K562 treated with DMSO at 1 percent for 48 hours (cell line): Measurements from ENCODE around the gene FARS2. TPM values are rescaled to one million over a fixed set of nuclear protein-coding genes. Genes with fewer than 3 reads are reported as not detected.

Source experiments
- total RNA-seq: library from RNA; unstranded; fragments of 300-600 nt; gene quantifications from 2 replicates; pipeline ENCODE4 v1.2.3, GENCODE V29; 2022; ENCODE audit warnings: low replicate concordance; ENCODE audit errors: extremely low read depth

FARS2 gene
- not detected in 2 replicates for total RNA-seq

GRCh38 chr6:5260661-5261544 lies at the start of gene FARS2, which contains the start of gene LYRM4:
TSS of gene FARS2 (plus strand) at chr6:5261513.
TSS of gene LYRM4 (minus strand) at chr6:5260950. CDS start at chr6:5260733, 217 bp downstream.

Other genes starting within 250 kb of the FARS2 start
- gene PPP1R3G, start 176.2 kb upstream of the FARS2 start, total RNA-seq, result not detected in 2 replicates
- not detected in 2 replicates for gene LYRM4, start 563 bp upstream of the FARS2 start, total RNA-seq